K562 (cell line): Measurements from ENCODE around the gene FXYD3. TPM values are rescaled to one million over a fixed set of nuclear protein-coding genes. Genes with fewer than 3 reads are reported as not detected.

ENCODE experiments used
- DDX20 ChIP-seq: fragments of 450-650 bp; IDR thresholded peaks from 2 replicates; pipeline ENCODE4 v1.6.1; 2016; ENCODE audit warnings: missing genetic modification characterization, low read depth, mild to moderate bottlenecking, missing compliant biosample characterization, moderate library complexity
- EHMT2 ChIP-seq: fragments of 450-650 bp; IDR thresholded peaks from 2 replicates; pipeline ENCODE4 v1.6.1; 2018; ENCODE audit warnings: antibody characterized with exemption
- HNRNPH1 ChIP-seq: fragments of 200-400 bp; formaldehyde crosslinking; optimal IDR thresholded peaks from 2 replicates; pipeline ENCODE3; 2017; ENCODE audit warnings: low read depth, mild to moderate bottlenecking, low read length, moderate library complexity
- HOMEZ ChIP-seq: fragments of 250-450 bp; sonication (Bioruptor Pico); IDR thresholded peaks from 2 replicates; pipeline ENCODE4 v1.4.0; 2020; ENCODE audit warnings: mild to moderate bottlenecking, moderate library complexity
- MYC ChIP-seq, 2 experiments: fragments of 250-450 bp in 1 of 2; sonication (Bioruptor Pico) in 1 of 2; IDR thresholded peaks; 2 replicates each; pipeline versions ENCODE4 v1.5.1 to v1.6.1; 2012 to 2021; ENCODE audit warnings: low read depth in 2 of 2, borderline replicate concordance in 1 of 2, improper control_type of control experiment in 1 of 2, low read length in 1 of 2, mild to moderate bottlenecking in 1 of 2, moderate library complexity in 1 of 2
- TBL1XR1 ChIP-seq, 2 experiments: IDR thresholded peaks; 2 replicates each; pipeline ENCODE4 v1.6.1; 2012; ENCODE audit warnings: improper control_type of control experiment in 2 of 2, low read length in 2 of 2, mild to moderate bottlenecking in 1 of 2
- TBP ChIP-seq: optimal IDR thresholded peaks from 2 replicates; pipeline ENCODE3; 2011; ENCODE audit warnings: low read depth, low read length, improper control_type of control experiment
- TEAD1 ChIP-seq, 2 experiments: fragments of 450-650 bp in 1 of 2; sonication (generic) in 1 of 2; formaldehyde crosslinking; IDR thresholded peaks; 2 replicates each; pipeline versions ENCODE4 v1.4.0 to v1.8.0; 2020 to 2022; ENCODE audit warnings: mild to moderate bottlenecking in 2 of 2, missing genetic modification reagents in 1 of 2
- VEZF1 ChIP-seq: fragments of 200-800 bp; sonication (Bioruptor generic); IDR thresholded peaks from 2 replicates; pipeline ENCODE4 v1.6.1; 2017; ENCODE audit warnings: missing genetic modification characterization, missing compliant biosample characterization
- ZBTB1 ChIP-seq: sonication (generic); formaldehyde crosslinking; IDR thresholded peaks from 2 replicates; pipeline ENCODE4 v1.8.1; 2023; ENCODE audit warnings: missing genetic modification reagents, low read depth, mild to moderate bottlenecking, borderline replicate concordance
- ZNF280A ChIP-seq: fragments of 450-650 bp; IDR thresholded peaks from 2 replicates; pipeline ENCODE4 v1.6.1; 2018; ENCODE audit warnings: mild to moderate bottlenecking, low read depth; ENCODE audit not compliant: partially characterized antibody
- ZZZ3 ChIP-seq: fragments of 450-650 bp; IDR thresholded peaks from 2 replicates; pipeline ENCODE4 v1.6.1; 2016; ENCODE audit warnings: antibody characterized with exemption, mild to moderate bottlenecking, moderate library complexity
- polyA plus RNA-seq, 8 experiments: library from polyadenylated mRNA; depleted of rRNA in 4 of 8; stranded (reverse) in 5 of 8; unstranded in 3 of 8; fragments of >200 nt; fragmentation: Nextera tagmentation in 2 of 8; fragmentation: Illumina TruSeq in 1 of 8; extraction: Ambion mirVana in 2 of 8; extraction: Trizol in 1 of 8; gene quantifications; 2 replicates each; pipeline versions ENCODE4 v1.2.1 to v1.2.3, GENCODE V29; 2011 to 2014; ENCODE audit warnings: inconsistent platforms in 1 of 8, missing spikeins in 1 of 8
- total RNA-seq, 7 experiments: library from RNA; depleted of rRNA in 6 of 7; stranded (reverse); fragments of >200 nt in 6 of 7; fragmentation: Illumina TruSeq in 2 of 7; extraction: Trizol in 2 of 7; gene quantifications; 2 replicates each; pipeline versions ENCODE4 v1.2.1 to v1.2.3, GENCODE V29; 2011 to 2021; ENCODE audit warnings: low replicate concordance in 1 of 7
- TF ChIP-seq, protein P1 (sequence below): fragments of 450-650 bp; IDR thresholded peaks from 2 replicates; pipeline ENCODE4 v1.6.1; 2017; ENCODE audit warnings: antibody characterized with exemption, mild to moderate bottlenecking
- TF ChIP-seq, protein P2 (sequence below): fragments of 250-450 bp; sonication (Bioruptor Pico); IDR thresholded peaks from 2 replicates; pipeline ENCODE4 v1.8.0; 2022; ENCODE audit warnings: inconsistent platforms

FXYD3 gene
- total and polyA plus RNA-seq, 9 of the 15 experiments (the other 6 are each of a cell fraction or from before 2014, with no cell fraction given): 0.24 TPM; not detected in 8

GRCh38 chr19:35166100-35167063 is 50.8 kb downstream of the FXYD3 start (continued):
- TF ChIP-seq, protein P1, sequence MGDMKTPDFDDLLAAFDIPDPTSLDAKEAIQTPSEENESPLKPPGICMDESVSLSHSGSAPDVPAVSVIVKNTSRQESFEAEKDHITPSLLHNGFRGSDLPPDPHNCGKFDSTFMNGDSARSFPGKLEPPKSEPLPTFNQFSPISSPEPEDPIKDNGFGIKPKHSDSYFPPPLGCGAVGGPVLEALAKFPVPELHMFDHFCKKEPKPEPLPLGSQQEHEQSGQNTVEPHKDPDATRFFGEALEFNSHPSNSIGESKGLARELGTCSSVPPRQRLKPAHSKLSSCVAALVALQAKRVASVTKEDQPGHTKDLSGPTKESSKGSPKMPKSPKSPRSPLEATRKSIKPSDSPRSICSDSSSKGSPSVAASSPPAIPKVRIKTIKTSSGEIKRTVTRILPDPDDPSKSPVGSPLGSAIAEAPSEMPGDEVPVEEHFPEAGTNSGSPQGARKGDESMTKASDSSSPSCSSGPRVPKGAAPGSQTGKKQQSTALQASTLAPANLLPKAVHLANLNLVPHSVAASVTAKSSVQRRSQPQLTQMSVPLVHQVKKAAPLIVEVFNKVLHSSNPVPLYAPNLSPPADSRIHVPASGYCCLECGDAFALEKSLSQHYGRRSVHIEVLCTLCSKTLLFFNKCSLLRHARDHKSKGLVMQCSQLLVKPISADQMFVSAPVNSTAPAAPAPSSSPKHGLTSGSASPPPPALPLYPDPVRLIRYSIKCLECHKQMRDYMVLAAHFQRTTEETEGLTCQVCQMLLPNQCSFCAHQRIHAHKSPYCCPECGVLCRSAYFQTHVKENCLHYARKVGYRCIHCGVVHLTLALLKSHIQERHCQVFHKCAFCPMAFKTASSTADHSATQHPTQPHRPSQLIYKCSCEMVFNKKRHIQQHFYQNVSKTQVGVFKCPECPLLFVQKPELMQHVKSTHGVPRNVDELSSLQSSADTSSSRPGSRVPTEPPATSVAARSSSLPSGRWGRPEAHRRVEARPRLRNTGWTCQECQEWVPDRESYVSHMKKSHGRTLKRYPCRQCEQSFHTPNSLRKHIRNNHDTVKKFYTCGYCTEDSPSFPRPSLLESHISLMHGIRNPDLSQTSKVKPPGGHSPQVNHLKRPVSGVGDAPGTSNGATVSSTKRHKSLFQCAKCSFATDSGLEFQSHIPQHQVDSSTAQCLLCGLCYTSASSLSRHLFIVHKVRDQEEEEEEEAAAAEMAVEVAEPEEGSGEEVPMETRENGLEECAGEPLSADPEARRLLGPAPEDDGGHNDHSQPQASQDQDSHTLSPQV: peak; percentile 83
- TF ChIP-seq ZZZ3 (no peak), ZNF280A (no peak), TEAD1 (CRISPR knock-in tag; IDR thresholded peaks at IDR 0.05) (peak in 1 of 2 experiments; percentile 11; a peak in 2 of 4 replicates), VEZF1 (CRISPR knock-in tag) (peak; percentile 68), EHMT2 (peak; percentile 18; the same call in 1 of the 2 replicates), TBP (peak; percentile 70), HOMEZ (CRISPR knock-in tag) (no peak), TBL1XR1 (IDR thresholded peaks at IDR 0.05; ENCODE audit: low read length in 2 of 2) (no peak; a peak in 1 of 4 replicates), ZBTB1 (CRISPR knock-in tag) (no peak), HNRNPH1 (no peak), DDX20 (no peak), MYC (IDR thresholded peaks at IDR 0.05; ENCODE audit: low read depth, low read length) (peak; percentile 73), MYC (CRISPR knock-in tag; IDR thresholded peaks at IDR 0.05; ENCODE audit: borderline replicate concordance, low read depth) (no peak)
- TF ChIP-seq, protein P2, sequence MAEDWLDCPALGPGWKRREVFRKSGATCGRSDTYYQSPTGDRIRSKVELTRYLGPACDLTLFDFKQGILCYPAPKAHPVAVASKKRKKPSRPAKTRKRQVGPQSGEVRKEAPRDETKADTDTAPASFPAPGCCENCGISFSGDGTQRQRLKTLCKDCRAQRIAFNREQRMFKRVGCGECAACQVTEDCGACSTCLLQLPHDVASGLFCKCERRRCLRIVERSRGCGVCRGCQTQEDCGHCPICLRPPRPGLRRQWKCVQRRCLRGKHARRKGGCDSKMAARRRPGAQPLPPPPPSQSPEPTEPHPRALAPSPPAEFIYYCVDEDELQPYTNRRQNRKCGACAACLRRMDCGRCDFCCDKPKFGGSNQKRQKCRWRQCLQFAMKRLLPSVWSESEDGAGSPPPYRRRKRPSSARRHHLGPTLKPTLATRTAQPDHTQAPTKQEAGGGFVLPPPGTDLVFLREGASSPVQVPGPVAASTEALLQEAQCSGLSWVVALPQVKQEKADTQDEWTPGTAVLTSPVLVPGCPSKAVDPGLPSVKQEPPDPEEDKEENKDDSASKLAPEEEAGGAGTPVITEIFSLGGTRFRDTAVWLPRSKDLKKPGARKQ (CRISPR knock-in tag): no peak
